DMS 273 (cell line): ENCODE results near the gene ARRDC5.
A peak's percentile ranks its signal among the peaks of the same experiment; 100 is the strongest.
"Not testable (repeated sequence)": the region's sequence is repeated elsewhere in the genome, so short reads cannot be mapped to it uniquely, and the experiment has no call there.

ENCODE experiments used
- DNase-seq: peaks from one replicate; lab custom pipeline; 2025; ENCODE audit not compliant: unreplicated experiment; lab: John Stamatoyannopoulos, UW

The ARRDC5 gene

GRCh38 chr19:4910594-4911281 is 8.0 kb upstream of the ARRDC5 start:
- DNase-seq, result no peak

- peak; percentile 98 for DNase-seq
These were observed 7.3 kb upstream of the ARRDC5 start for GRCh38 chr19:4909897-4910593.

GRCh38 chr19:4909156-4909896 is 6.6 kb upstream of the ARRDC5 start, which contains the start of gene UHRF1:
Gene UHRF1, plus strand, starts transcription at chr19:4909501. Its CDS starts 1,385 bp downstream, at chr19:4910886.
- peak; percentile 89 for DNase-seq

- no peak for DNase-seq
These were observed 6.1 kb upstream of the ARRDC5 start for GRCh38 chr19:4908781-4909155.

GRCh38 chr19:4908360-4908759 is 5.7 kb upstream of the ARRDC5 start:
- no peak for DNase-seq

GRCh38 chr19:4906963-4907362 is 4.3 kb upstream of the ARRDC5 start:
- DNase-seq, result no peak

- no peak for DNase-seq
These were observed 1.8 kb upstream of the ARRDC5 start for GRCh38 chr19:4904481-4904880.

GRCh38 chr19:4900879-4901278 is 1.8 kb downstream of the ARRDC5 start:
- DNase-seq, result not testable (repeated sequence)

- DNase-seq, result no peak
These were observed 5.5 kb downstream of the ARRDC5 start for GRCh38 chr19:4897146-4897545.

- no peak for DNase-seq
These were observed 6.3 kb downstream of the ARRDC5 start for GRCh38 chr19:4896372-4896771.

GRCh38 chr19:4892962-4893361 is 9.7 kb downstream of the ARRDC5 start:
- DNase-seq, result not testable (repeated sequence)

GRCh38 chr19:4891066-4891465 is 11.6 kb downstream of the ARRDC5 start:
- DNase-seq, result no peak

- DNase-seq, result peak; percentile 89
These were observed 13.5 kb downstream of the ARRDC5 start for GRCh38 chr19:4889034-4889815.

- DNase-seq, result not testable (repeated sequence)
These were observed 14.9 kb downstream of the ARRDC5 start for GRCh38 chr19:4887803-4888202.

GRCh38 chr19:4884993-4885392 is 17.7 kb downstream of the ARRDC5 start:
- not testable (repeated sequence) for DNase-seq

GRCh38 chr19:4882874-4883273 is 19.8 kb downstream of the ARRDC5 start:
- not testable (repeated sequence) for DNase-seq

GRCh38 chr19:4879041-4879440 is 23.7 kb downstream of the ARRDC5 start:
- DNase-seq, result no peak

GRCh38 chr19:4878491-4878968 is 24.2 kb downstream of the ARRDC5 start:
- peak; percentile 62 for DNase-seq

GRCh38 chr19:4877753-4878490 is 24.8 kb downstream of the ARRDC5 start:
- peak; percentile 71 for DNase-seq

GRCh38 chr19:4873930-4874329 is 28.8 kb downstream of the ARRDC5 start:
- no peak for DNase-seq
